Trophoblast cell (in vitro differentiated cells and primary cell): ENCODE results near the gene TUBA3C.

Experiments used
- DNase-seq, 2 donors: peaks; one replicate each; pipeline ENCODE4 v3.0.0-alpha.2; 2016
- H2AFZ ChIP-seq: 2 replicates; pipeline ENCODE4 v1.6.1; 2013; ENCODE audit warnings: low read length, moderate library complexity, mild to moderate bottlenecking; ENCODE audit not compliant: insufficient read depth, poor library complexity
- H2AK5ac ChIP-seq: 2 replicates; pipeline ENCODE4 v1.6.1; 2013; ENCODE audit warnings: mild to moderate bottlenecking, low read length
- H2BK120ac ChIP-seq: 2 replicates; pipeline ENCODE4 v1.6.1; 2013; ENCODE audit warnings: low read length, mild to moderate bottlenecking, moderate library complexity; ENCODE audit not compliant: insufficient read depth, poor library complexity
- H2BK12ac ChIP-seq: 2 replicates; pipeline ENCODE4 v1.6.1; 2013; ENCODE audit warnings: mild to moderate bottlenecking, low read length, moderate library complexity
- H2BK5ac ChIP-seq: 2 replicates; pipeline ENCODE4 v1.6.1; 2013; ENCODE audit warnings: low read length, low read depth, moderate library complexity, mild to moderate bottlenecking; ENCODE audit not compliant: poor library complexity
- H3K14ac ChIP-seq: 2 replicates; pipeline ENCODE4 v1.6.1; 2013; ENCODE audit warnings: mild to moderate bottlenecking, low read length
- H3K18ac ChIP-seq: 2 replicates; pipeline ENCODE4 v1.6.1; 2013; ENCODE audit warnings: mild to moderate bottlenecking, low read length
- H3K23ac ChIP-seq: 2 replicates; pipeline ENCODE4 v1.6.1; 2013; ENCODE audit warnings: low read length
- H3K27ac ChIP-seq: 2 replicates; pipeline ENCODE4 v1.5.1; 2013; ENCODE audit warnings: low read depth, mild to moderate bottlenecking, inconsistent platforms, low read length, moderate library complexity
- H3K27me3 ChIP-seq: 2 replicates; pipeline ENCODE4 v1.6.1; 2013; ENCODE audit warnings: inconsistent platforms, mild to moderate bottlenecking, low read length, moderate library complexity; ENCODE audit not compliant: insufficient read depth
- H3K36me3 ChIP-seq, 2 experiments: 1 replicate in 1 of 2; 2 replicates in 1 of 2; pipeline ENCODE4 v1.6.1; 2013; ENCODE audit warnings: low read length in 2 of 2, mild to moderate bottlenecking in 2 of 2, moderate library complexity in 1 of 2; ENCODE audit not compliant: insufficient read depth in 2 of 2, control insufficient read depth in 1 of 2
- H3K4ac ChIP-seq: 2 replicates; pipeline ENCODE4 v1.6.1; 2013; ENCODE audit warnings: low read depth, mild to moderate bottlenecking, low read length, moderate library complexity
- H3K4me1 ChIP-seq, 2 experiments: 1 replicate in 1 of 2; 2 replicates in 1 of 2; pipeline ENCODE4 v1.6.1; 2013; ENCODE audit warnings: low read length in 2 of 2, mild to moderate bottlenecking in 2 of 2, moderate library complexity in 1 of 2; ENCODE audit not compliant: insufficient read depth in 2 of 2, control insufficient read depth in 1 of 2
- H3K4me2 ChIP-seq: 2 replicates; pipeline ENCODE4 v1.6.1; 2013; ENCODE audit warnings: inconsistent platforms, mild to moderate bottlenecking, low read length, moderate library complexity
- H3K4me3 ChIP-seq: 2 replicates; pipeline ENCODE4 v1.5.1; 2013; ENCODE audit warnings: mild to moderate bottlenecking, low read depth, low read length, inconsistent platforms
- H3K79me1 ChIP-seq: one replicate; pipeline ENCODE4 v1.6.1; 2013; ENCODE audit warnings: low read length
- H3K79me2 ChIP-seq: 2 replicates; pipeline ENCODE4 v1.6.1; 2013; ENCODE audit warnings: low read length, mild to moderate bottlenecking; ENCODE audit not compliant: control insufficient read depth, insufficient read depth, poor library complexity
- H3K9ac ChIP-seq: 2 replicates; pipeline ENCODE4 v1.6.1; 2013; ENCODE audit warnings: mild to moderate bottlenecking, low read length
- H3K9me3 ChIP-seq: 2 replicates; pipeline ENCODE4 v1.6.1; 2013; ENCODE audit warnings: low read depth, mild to moderate bottlenecking, control low read depth, inconsistent platforms, low read length; ENCODE audit not compliant: insufficient read depth
- H4K12ac ChIP-seq: 2 replicates; pipeline ENCODE4 v1.6.1; 2013; ENCODE audit warnings: low read depth, mild to moderate bottlenecking, low read length, moderate library complexity
- H4K8ac ChIP-seq: 2 replicates; pipeline ENCODE4 v1.6.1; 2013; ENCODE audit warnings: low read depth, mild to moderate bottlenecking, low read length, moderate library complexity
- H4K91ac ChIP-seq: one replicate; pipeline ENCODE4 v1.6.1; 2013; ENCODE audit warnings: low read depth, mild to moderate bottlenecking, low read length, moderate library complexity
- WGBS: extraction: QIAGEN DNeasy Blood & Tissue Kit; methylation state at CpG from one replicate; pipeline ENCODE4 v1.1.7; 2013; ENCODE audit warnings: missing lambda C conversion rate; ENCODE audit not compliant: insufficient read length, insufficient coverage; ENCODE audit errors: extremely low coverage; 5-methylcytosine and 5-hydroxymethylcytosine counted together

Gene TUBA3C

DNA sequence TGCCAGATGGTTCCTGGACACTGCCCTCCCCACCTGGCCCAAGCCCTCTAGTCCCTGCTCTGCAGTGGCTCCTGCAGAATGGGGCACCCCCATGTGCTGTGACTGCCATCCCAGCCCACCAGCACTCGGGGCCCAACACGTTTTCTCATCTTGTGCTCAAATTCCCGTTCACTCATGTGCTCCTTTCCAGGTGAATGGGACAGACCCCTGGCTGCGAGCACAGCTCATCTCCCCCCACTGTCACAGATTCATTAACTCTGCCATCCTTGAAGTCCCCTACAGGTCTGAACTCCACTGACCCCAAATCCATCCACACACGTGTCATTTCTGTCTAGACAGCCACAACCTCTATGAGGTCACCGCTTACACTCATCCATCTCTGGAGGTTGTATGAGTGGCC, 23.6 kb downstream of the TUBA3C start:
- H3K79me2 ChIP-seq = no peaks in the 10 kb centered on the region
- no peaks in the 10 kb centered on the region for H3K79me1 ChIP-seq
- no peak overlapping the region for H3K9ac ChIP-seq
- no peaks in the 10 kb centered on the region for H3K36me3 ChIP-seq
- H3K4me1 ChIP-seq = no peaks in the 10 kb centered on the region
- no peak overlapping the region for H2BK12ac ChIP-seq
- peaks cover 88% of the 10 kb centered on the region for H3K9me3 ChIP-seq
- H3K4me3 ChIP-seq = no peak overlapping the region
- no peak overlapping the region for H3K14ac ChIP-seq
- no peak overlapping the region for H2AFZ ChIP-seq
- H4K91ac ChIP-seq = no peak overlapping the region
- H4K8ac ChIP-seq = no peak overlapping the region
- DNase-seq = no peak
- no peak overlapping the region for H3K4ac ChIP-seq
- no CpG with 5 or more reads among the region's 6 CpGs for WGBS
- no peak overlapping the region for H2BK5ac ChIP-seq
- H3K27me3 ChIP-seq = no peaks in the 10 kb centered on the region
- H2BK120ac ChIP-seq = no peak overlapping the region
- H3K27ac ChIP-seq = no peak overlapping the region
- H3K18ac ChIP-seq = no peak overlapping the region
- no peak overlapping the region for H2AK5ac ChIP-seq
- no peak overlapping the region for H3K23ac ChIP-seq
- H4K12ac ChIP-seq = no peak overlapping the region
- no peak overlapping the region for H3K4me2 ChIP-seq

GRCh38 chr13:19157461-19157860, 24.2 kb downstream of the TUBA3C start:
- H2AK5ac ChIP-seq = no peak overlapping the region
- no CpG with 5 or more reads among the region's 2 CpGs for WGBS
- peak overlapping the region; percentile 19 for H3K9ac ChIP-seq
- no peak overlapping the region for H4K12ac ChIP-seq
- peaks cover 92% of the 10 kb centered on the region for H3K9me3 ChIP-seq
- no peak overlapping the region for H3K4me3 ChIP-seq
- no peaks in the 10 kb centered on the region for H3K79me1 ChIP-seq
- H3K18ac ChIP-seq = no peak overlapping the region
- no peak overlapping the region for H3K27ac ChIP-seq
- DNase-seq = no peak
- H3K4me2 ChIP-seq = no peak overlapping the region
- H2BK120ac ChIP-seq = no peak overlapping the region
- no peaks in the 10 kb centered on the region for H3K27me3 ChIP-seq
- no peak overlapping the region for H3K23ac ChIP-seq
- H3K4ac ChIP-seq = no peak overlapping the region
- H3K79me2 ChIP-seq = no peaks in the 10 kb centered on the region
- no peak overlapping the region for H4K8ac ChIP-seq
- H3K14ac ChIP-seq = no peak overlapping the region
- H2AFZ ChIP-seq = no peak overlapping the region
- no peaks in the 10 kb centered on the region for H3K4me1 ChIP-seq
- no peak overlapping the region for H4K91ac ChIP-seq
- no peak overlapping the region for H2BK12ac ChIP-seq
- no peak overlapping the region for H2BK5ac ChIP-seq
- H3K36me3 ChIP-seq = no peaks in the 10 kb centered on the region

DNA sequence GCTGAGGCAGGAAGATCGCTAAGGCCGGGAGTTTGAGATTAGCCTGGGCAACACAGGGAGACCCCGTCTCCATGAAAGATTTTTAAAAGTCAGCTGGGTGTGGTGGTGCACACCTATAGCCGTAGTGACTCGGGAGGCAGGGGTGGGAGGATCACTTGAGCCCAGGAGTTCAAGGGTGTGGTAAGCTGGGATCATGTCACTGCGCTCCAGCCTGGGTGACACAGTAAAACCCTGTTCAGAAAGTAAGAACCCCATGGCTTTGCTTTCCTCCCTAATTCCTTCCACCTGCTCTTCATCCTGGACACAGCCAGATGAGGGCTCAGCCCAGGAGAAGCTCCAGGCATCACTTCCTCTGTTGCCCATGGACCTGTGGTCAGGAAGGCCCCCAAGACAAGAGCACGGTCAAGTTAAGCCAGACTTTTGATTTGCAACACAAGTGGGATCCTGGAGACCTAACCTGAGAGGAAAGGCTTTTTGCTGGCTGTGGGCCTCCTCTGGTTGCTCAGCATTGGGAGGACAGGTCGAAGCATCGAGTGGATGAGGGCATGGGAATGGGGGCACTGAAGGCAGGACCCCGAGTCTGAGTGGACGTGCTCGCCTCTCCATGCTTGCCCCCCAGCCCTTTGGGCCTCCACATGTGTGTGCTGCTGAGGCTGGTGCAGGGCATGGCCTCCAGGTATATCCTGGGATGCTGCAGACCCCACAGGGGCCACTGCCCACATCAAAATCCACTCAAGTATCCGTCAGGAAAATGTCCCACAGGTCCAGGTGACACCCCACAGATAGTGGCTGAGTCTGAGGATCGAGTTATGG, 25.4 kb downstream of the TUBA3C start:
- H2BK12ac ChIP-seq = no peak overlapping the region
- no peaks in the 10 kb centered on the region for H3K27me3 ChIP-seq
- no peak overlapping the region for H4K12ac ChIP-seq
- no peak for DNase-seq
- no peak overlapping the region for H2AFZ ChIP-seq
- H3K4me2 ChIP-seq = no peak overlapping the region
- no peak overlapping the region for H3K14ac ChIP-seq
- peaks cover 96% of the 10 kb centered on the region for H3K9me3 ChIP-seq
- no peak overlapping the region for H2AK5ac ChIP-seq
- no peaks in the 10 kb centered on the region for H3K36me3 ChIP-seq
- H2BK5ac ChIP-seq = no peak overlapping the region
- H3K27ac ChIP-seq = no peak overlapping the region
- H2BK120ac ChIP-seq = no peak overlapping the region
- H3K79me2 ChIP-seq = no peaks in the 10 kb centered on the region
- H3K4ac ChIP-seq = no peak overlapping the region
- no peak overlapping the region for H3K23ac ChIP-seq
- H4K91ac ChIP-seq = no peak overlapping the region
- H3K18ac ChIP-seq = no peak overlapping the region
- no peak overlapping the region for H3K9ac ChIP-seq
- no peaks in the 10 kb centered on the region for H3K79me1 ChIP-seq
- no CpG with 5 or more reads among the region's 14 CpGs for WGBS
- H4K8ac ChIP-seq = no peak overlapping the region
- H3K4me1 ChIP-seq = no peaks in the 10 kb centered on the region
- H3K4me3 ChIP-seq = no peak overlapping the region

DNA sequence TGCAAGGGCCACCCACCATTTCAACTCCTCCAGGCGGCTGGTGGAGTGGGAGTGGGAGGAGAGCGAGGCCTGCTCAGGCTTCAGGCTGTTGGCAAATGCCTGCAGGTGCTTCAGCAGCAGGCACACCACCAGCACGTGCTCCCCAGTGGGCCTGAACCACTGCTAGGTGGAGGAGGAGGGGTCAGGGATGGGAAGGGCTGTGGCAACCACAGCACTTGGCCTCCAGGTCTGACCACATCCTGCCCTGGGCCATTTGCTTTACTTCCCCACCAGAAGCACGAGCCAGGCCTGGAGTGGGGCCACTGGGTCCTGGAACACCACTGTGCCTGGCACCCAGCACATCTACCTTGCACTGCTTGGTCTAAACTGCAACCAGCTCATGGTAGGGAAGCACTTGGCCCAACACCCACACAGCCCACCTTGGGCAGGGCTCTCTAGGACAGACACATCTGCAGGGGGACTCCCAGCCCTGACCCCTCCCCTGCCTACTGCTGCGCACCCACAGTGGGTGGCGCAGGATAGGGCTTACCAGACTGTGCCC, 26.2 kb downstream of the TUBA3C start:
- Histone ChIP-seq H3K4ac (no peak overlapping the region), H3K14ac (no peak overlapping the region), H3K4me2 (no peak overlapping the region), H3K18ac (no peak overlapping the region), H3K4me3 (peak overlapping the region; percentile 15), H3K9ac (no peak overlapping the region), H3K4me1 (no peaks in the 10 kb centered on the region), H2AFZ (no peak overlapping the region), H3K79me2 (no peaks in the 10 kb centered on the region), H2AK5ac (no peak overlapping the region), H3K36me3 (no peaks in the 10 kb centered on the region), H3K27ac (no peak overlapping the region), H3K9me3 (peaks cover 96% of the 10 kb centered on the region), H3K79me1 (no peaks in the 10 kb centered on the region), H2BK12ac (no peak overlapping the region), H2BK5ac (no peak overlapping the region), H3K27me3 (no peaks in the 10 kb centered on the region), H4K12ac (no peak overlapping the region), H2BK120ac (no peak overlapping the region), H4K8ac (no peak overlapping the region), H3K23ac (no peak overlapping the region), H4K91ac (no peak overlapping the region)
- no CpG with 5 or more reads among the region's 6 CpGs for WGBS
- DNase-seq = no peak
